ENCODE data around the gene PGD. TPM values are rescaled to one million over a fixed set of nuclear protein-coding genes. Genes with fewer than 3 reads are reported as not detected.

PGD gene
- total and polyA plus RNA-seq, 2 of the 13 experiments (the other 11 are each of a cell fraction or from before 2014, with no cell fraction given): 64.8 to 210 TPM

GRCh38 chr1:10353693-10354092 lies 45.2 kb upstream of the PGD start:
- no TSS peak for BruUV-seq (replicated peaks)
- POLR2A ChIA-PET: no interaction called here
- Histone ChIP-seq H3K9me3 (ENCODE audit: low read length) (no peaks in the 10 kb centered on the region), H4K20me1 (ENCODE audit: insufficient read depth, low read length) (no peaks in the 10 kb centered on the region), H3K36me3 (replicated peaks in 1 of 2; ENCODE audit: control insufficient read depth in 1 of 2, insufficient read depth in 2 of 2, low read length in 2 of 2) (peaks cover 8 to 37% of the 10 kb centered on the region in 2 experiments; a peak in 4 of 5 replicates), H3K4me3 (replicated peaks in 1 of 3; ENCODE audit: insufficient read depth in 1 of 3, low read depth in 2 of 3, low read length in 3 of 3) (no peak overlapping the region), H3K4me2 (ENCODE audit: low read depth, low read length) (no peak overlapping the region), H3K27ac (ENCODE audit: extremely low read length, insufficient read depth, low read length) (no peak overlapping the region), H3K27me3 (ENCODE audit: control insufficient read depth in 1 of 2, insufficient read depth in 2 of 2, low read length in 2 of 2) (no peaks in the 10 kb centered on the region), H3K79me2 (ENCODE audit: insufficient read depth, low read length) (no peaks in the 10 kb centered on the region), H3K4me1 (ENCODE audit: insufficient read depth, low read length) (no peaks in the 10 kb centered on the region), H2AFZ (ENCODE audit: low read length) (no peak overlapping the region), H3K9ac (ENCODE audit: insufficient read depth, low read depth, low read length) (no peak overlapping the region)
- no peak for ATAC-seq
- in situ Hi-C loops (cut with HindIII; ENCODE audit: extremely low pct_ligation_motif_present, low pct_unique_long_range_greater_than_20kb) (no loop called here), intact Hi-C loops (cut with micrococcal nuclease; ENCODE audit: unreplicated experiment) (no loop called here)
- WGBS (ENCODE audit: low lambda C conversion rate): 93% methylated on average over 2 of the region's 2 CpGs
- CTCF ChIA-PET (ENCODE audit: low intra/inter-chr PET ratio, low total read pairs): no interaction called here
- DNase-seq (ENCODE audit: low spot score): no peak
- FAIRE-seq: no peak
- TF ChIP-seq ZNF556 (CRISPR knock-in tag; IDR thresholded peaks at IDR 0.05; ENCODE audit: borderline replicate concordance) (no peak), HNRNPH1 (optimal IDR thresholded peaks at IDR 0.05; ENCODE audit: low read depth, low read length) (no peak), MXD4 (CRISPR knock-in tag; IDR thresholded peaks at IDR 0.05) (no peak), ZNF644 (CRISPR knock-in tag; IDR thresholded peaks at IDR 0.05; ENCODE audit: low read depth) (no peak), TSC22D2 (CRISPR knock-in tag; IDR thresholded peaks at IDR 0.05; ENCODE audit: borderline replicate concordance) (no peak), PRPF4 (IDR thresholded peaks at IDR 0.05; ENCODE audit: low read depth, low read length, poor library complexity, severe bottlenecking) (no peak), SMAD9 (CRISPR knock-in tag; IDR thresholded peaks at IDR 0.05) (no peak), POLR2G (IDR thresholded peaks at IDR 0.05; ENCODE audit: low read depth, low read length) (no peak), MAFK (conservative IDR thresholded peaks at IDR 0.05 in 1 of 2, IDR thresholded peaks at IDR 0.05 in 1 of 2; ENCODE audit: low read length in 2 of 2) (peak; percentile 52 to 81; a peak in 3 of 4 replicates), MAFF (IDR thresholded peaks at IDR 0.05; ENCODE audit: low read depth, low read length) (peak; percentile 72), NFYC (CRISPR knock-in tag; IDR thresholded peaks at IDR 0.05) (no peak), REXO4 (CRISPR knock-in tag; IDR thresholded peaks at IDR 0.05; ENCODE audit: borderline replicate concordance) (no peak), ZSCAN29 (CRISPR knock-in tag; conservative IDR thresholded peaks at IDR 0.05) (no peak)
- TF ChIP-seq, protein P1, sequence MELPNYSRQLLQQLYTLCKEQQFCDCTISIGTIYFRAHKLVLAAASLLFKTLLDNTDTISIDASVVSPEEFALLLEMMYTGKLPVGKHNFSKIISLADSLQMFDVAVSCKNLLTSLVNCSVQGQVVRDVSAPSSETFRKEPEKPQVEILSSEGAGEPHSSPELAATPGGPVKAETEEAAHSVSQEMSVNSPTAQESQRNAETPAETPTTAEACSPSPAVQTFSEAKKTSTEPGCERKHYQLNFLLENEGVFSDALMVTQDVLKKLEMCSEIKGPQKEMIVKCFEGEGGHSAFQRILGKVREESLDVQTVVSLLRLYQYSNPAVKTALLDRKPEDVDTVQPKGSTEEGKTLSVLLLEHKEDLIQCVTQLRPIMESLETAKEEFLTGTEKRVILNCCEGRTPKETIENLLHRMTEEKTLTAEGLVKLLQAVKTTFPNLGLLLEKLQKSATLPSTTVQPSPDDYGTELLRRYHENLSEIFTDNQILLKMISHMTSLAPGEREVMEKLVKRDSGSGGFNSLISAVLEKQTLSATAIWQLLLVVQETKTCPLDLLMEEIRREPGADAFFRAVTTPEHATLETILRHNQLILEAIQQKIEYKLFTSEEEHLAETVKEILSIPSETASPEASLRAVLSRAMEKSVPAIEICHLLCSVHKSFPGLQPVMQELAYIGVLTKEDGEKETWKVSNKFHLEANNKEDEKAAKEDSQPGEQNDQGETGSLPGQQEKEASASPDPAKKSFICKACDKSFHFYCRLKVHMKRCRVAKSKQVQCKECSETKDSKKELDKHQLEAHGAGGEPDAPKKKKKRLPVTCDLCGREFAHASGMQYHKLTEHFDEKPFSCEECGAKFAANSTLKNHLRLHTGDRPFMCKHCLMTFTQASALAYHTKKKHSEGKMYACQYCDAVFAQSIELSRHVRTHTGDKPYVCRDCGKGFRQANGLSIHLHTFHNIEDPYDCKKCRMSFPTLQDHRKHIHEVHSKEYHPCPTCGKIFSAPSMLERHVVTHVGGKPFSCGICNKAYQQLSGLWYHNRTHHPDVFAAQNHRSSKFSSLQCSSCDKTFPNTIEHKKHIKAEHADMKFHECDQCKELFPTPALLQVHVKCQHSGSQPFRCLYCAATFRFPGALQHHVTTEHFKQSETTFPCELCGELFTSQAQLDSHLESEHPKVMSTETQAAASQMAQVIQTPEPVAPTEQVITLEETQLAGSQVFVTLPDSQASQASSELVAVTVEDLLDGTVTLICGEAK (IDR thresholded peaks at IDR 0.05): no peak
- TF ChIP-seq, protein P1 (CRISPR knock-in tag; IDR thresholded peaks at IDR 0.05): no peak
